GM13977 (cell line): Measurements from ENCODE around the gene PBX1.

Source experiments
- DNase-seq: peaks from one replicate; pipeline ENCODE4 v3.0.0; 2012; ENCODE audit warnings: low spot score
- in situ Hi-C: fragments of 300-500 bp; cut with MboI; formaldehyde crosslinking; loops from one replicate; pipeline ENCODE4 v1.12.0; 2022; ENCODE audit warnings: low sequenced_read_pairs, low pct_unique_long_range_greater_than_20kb, mixed read lengths, inconsistent platforms; ENCODE audit not compliant: unreplicated experiment
- TF ChIP-seq, protein P1 (sequence below): IDR thresholded peaks from 2 replicates; pipeline ENCODE4 v1.5.1; 2012; ENCODE audit warnings: mild to moderate bottlenecking, control low read depth; ENCODE audit not compliant: insufficient read depth; ENCODE audit errors: extremely low read depth, missing control alignments

PBX1 gene

GRCh38 chr1:164771041-164771618, 212.1 kb downstream of the PBX1 start:
- in situ Hi-C loops, result no loop called here
- TF ChIP-seq, protein P1, sequence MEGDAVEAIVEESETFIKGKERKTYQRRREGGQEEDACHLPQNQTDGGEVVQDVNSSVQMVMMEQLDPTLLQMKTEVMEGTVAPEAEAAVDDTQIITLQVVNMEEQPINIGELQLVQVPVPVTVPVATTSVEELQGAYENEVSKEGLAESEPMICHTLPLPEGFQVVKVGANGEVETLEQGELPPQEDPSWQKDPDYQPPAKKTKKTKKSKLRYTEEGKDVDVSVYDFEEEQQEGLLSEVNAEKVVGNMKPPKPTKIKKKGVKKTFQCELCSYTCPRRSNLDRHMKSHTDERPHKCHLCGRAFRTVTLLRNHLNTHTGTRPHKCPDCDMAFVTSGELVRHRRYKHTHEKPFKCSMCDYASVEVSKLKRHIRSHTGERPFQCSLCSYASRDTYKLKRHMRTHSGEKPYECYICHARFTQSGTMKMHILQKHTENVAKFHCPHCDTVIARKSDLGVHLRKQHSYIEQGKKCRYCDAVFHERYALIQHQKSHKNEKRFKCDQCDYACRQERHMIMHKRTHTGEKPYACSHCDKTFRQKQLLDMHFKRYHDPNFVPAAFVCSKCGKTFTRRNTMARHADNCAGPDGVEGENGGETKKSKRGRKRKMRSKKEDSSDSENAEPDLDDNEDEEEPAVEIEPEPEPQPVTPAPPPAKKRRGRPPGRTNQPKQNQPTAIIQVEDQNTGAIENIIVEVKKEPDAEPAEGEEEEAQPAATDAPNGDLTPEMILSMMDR, result no peak
- DNase-seq, result no peak

DNA sequence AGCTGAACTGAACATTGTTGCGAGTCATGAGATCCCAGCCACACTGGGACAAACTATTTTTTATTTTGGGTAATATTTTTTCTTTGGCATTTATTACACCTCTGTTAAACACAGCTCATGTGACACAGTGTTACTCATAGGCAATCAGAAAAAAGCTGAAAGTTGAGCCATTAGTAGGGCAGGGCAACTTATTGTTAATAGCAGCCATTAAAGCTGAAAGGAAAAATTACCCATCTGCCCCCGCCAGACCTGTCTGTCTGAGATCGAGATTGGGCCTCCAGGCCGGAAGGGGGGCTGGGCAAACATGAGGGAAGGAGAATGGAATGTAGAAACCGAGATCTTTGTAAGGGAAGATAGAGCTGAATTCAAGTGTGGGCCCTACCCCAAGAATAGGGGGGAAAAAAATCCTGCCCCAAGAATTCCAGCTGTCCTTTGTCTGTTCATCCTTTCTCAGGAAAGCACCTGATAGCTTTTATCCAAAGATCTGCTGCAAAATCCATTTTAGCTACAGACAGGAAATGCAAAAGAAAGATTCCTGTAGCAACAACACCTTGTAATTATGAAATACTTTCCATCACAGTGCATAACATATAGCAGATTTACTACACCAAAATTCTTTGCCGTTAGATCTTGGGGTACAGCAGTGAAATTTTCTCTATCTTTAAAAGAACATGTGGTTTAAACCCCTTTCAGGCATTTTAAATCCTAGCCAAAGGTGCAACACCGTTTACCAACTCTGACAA, 212.8 kb downstream of the PBX1 start:
- in situ Hi-C loops, result no loop called here
- DNase-seq, result no peak
- TF ChIP-seq, protein P1, result no peak

DNA sequence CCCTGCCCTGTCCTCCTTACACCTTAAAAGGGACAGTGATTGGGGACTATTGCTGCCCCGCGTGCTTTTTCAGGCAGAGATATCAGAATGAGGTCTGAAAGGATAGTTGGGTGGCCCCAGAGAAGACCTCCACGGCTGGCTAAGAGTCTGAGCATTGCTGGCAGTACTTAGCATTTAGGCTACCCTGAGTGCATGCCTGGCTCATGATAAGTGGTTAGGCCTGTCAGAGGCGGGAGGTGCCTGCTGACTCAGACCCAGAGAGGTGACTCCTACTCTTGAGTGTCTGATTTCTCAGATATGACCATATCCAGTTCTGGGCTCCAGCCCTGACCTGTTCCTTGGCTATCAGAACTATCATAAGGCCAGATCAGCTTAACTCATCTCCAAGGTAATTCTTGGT, 213.7 kb downstream of the PBX1 start:
- DNase-seq, result no peak
- in situ Hi-C loops, result no loop called here
- TF ChIP-seq, protein P1, result no peak

GRCh38 chr1:164773102-164773501, 214.1 kb downstream of the PBX1 start:
- no peak for DNase-seq
- TF ChIP-seq, protein P1, result no peak
- in situ Hi-C loops, result no loop called here

- DNase-seq, result no peak
- TF ChIP-seq, protein P1, result no peak
- in situ Hi-C loops, result no loop called here
These were observed 215.4 kb downstream of the PBX1 start for GRCh38 chr1:164774413-164774812.

- DNase-seq, result no peak
- TF ChIP-seq, protein P1, result no peak
- in situ Hi-C loops, result loop anchor here (25.0 kb wide), 1 partner anchor 1363 kb away; no protein-coding TSS in a partner anchor
These were observed 216.1 kb downstream of the PBX1 start for GRCh38 chr1:164774819-164775654.
